Stimulated activated CD4-positive, alpha-beta T cell treated with anti-CD3 and anti-CD28 coated beads, Interleukin-1b, Interleukin-23, amount 100 ng/mL, for 1 hour (primary cell): ENCODE data around the gene SMARCA1.

Experiments used
- DNase-seq, 2 donors: peaks; one replicate each; pipeline ENCODE4 v3.0.0-alpha.2; 2020; ENCODE audit warnings: low read depth in 2 of 2

Gene SMARCA1

DNA sequence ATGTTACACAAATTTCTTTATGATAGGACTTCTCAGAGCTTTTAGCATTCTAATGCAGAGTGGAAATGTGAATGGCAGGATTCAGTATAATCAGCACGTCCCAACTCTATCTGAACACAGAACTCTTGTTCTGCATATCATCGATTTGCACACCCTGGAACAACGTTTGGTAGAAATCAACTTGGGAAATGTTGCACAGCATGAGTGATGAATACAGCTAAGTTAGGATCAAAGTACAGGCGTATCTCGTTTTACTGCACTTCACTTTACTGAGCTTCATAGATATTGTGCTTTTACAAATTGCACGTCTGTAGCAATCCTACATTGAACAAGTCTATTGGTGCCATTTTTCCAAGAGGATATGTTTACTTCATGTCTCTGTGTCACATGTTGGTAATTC is 70.8 kb downstream of the SMARCA1 start:
- no peak for DNase-seq

DNA sequence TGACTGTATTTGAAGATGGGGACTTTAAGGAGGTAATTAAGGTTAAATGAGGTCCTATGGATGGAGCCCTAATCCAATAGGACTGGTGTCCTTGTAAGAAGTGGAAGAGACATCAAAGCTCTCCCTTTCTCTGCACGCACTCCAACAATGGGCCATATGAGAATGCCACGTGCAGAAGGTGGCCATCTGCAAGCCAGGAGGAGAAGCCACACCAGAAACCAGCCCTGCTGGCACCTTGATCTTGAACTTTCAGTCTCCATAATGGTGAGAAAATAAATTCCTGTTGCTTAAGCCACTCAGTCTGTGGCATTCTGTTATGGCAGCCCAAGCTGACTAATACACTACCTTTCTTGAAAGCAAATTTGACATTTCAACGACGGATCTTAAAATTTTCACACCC is 73.2 kb downstream of the SMARCA1 start:
- no peak for DNase-seq

DNA sequence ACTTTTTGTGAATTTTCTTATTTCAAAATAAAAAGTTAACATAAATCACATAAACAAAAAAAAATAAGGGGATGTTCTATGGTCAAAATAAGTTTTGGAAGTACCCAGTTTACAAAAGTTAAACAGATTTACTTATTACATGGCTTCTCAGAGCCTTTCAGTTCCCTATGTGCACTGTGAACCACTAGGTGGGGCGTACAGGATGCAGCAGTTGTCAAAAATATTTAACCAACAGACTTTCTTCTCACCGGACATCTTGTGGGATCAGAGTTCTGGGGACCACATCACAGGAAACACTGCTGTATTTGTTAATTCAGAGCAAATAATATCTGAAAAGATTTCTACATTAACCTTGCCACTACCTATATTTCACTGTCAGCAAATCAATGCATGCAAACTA is 74.1 kb downstream of the SMARCA1 start:
- DNase-seq, result no peak

DNA sequence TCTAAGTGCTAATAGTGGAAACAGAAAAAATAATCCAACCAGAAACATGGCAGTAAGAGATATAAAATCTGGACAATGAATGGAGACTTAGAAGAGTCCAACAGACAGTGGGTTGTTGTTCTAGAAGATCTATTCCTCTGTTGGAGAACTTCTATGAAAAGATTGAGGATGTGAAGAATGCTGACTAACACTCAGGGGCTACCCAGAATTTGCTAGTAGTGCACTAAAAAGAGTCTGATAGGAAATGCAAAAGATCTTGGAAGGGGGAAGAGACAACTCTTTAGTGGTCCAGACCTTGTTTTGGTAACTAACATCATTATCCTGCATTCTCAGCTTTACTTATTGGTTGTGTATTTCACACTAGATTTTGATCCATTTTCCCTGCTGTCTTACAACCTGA is 77.9 kb downstream of the SMARCA1 start:
- no peak for DNase-seq

DNA sequence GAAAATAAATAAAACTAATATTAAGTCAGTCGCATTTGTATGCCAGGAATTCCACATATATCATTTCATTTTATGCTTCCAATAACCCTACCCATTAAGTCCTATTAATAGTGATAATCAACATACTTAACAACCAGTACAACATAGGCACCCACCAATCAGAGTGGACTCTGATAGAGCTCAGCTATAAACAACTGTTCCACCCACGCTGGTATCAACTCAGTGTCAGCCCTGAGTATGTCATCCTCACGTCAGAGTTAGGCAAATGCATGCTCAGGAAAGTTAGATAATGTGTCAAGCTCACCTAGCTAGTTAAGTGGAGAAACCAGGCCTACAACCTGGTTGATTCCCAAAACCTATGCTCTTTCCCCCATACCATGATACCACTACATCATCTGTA is 89.3 kb downstream of the SMARCA1 start:
- DNase-seq, result no peak

DNA sequence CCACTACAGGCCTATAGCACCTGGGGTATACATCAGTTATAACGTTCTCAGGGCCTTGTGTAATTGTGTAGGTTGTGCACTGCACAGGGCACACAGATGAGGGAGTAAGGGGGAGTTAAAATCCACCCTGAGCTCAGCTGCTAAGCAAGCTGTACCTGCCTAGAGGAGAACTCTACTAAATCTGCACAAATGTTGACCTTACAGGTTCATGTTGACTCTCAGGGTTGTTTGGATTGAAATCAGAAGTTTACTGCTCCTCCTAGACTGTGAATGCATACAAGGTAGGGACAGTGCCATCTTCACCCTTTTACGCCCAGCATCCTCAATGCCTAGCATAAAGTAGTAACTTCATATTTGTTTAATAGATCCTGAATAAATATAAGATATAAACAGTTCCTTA is 89.8 kb downstream of the SMARCA1 start:
- no peak for DNase-seq

DNA sequence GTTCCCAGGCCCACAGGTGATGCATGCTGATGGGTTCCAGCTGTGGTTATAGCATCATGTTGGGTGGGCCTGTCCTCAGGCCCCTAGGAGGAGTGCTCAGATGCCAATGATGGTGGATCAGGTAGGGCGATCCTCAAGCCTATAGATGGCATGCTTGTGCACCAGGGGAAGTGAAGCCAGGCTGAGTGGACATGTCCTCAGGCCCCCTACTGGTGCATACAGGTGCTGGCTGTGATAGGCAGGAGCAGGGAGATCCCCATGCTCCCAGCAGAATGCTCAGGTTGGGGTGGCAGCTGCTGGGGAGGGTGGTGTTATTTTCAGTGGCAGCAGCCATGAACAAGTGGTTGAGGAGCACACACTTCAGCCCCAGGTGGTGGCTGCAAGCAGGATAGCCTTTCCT is 96.0 kb downstream of the SMARCA1 start:
- no peak for DNase-seq

DNA sequence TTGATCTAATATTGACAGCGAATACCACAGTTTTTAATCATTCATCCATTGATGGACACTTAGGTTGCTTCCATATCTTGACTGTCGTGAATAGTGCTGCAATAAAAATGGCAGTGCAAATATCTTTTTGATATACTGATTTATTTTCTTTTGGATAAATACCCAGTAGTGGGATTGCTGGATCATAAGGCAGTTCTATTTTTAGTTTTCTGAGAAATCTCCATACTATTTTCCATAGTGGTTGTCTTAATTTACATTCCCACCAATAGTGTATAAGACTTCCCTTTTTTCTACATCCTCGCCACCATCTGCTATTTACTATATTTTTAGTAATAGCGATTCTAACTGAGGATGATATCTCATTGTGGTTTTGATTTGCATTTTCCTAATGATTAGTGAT is 100.1 kb downstream of the SMARCA1 start:
- no peak for DNase-seq

DNA sequence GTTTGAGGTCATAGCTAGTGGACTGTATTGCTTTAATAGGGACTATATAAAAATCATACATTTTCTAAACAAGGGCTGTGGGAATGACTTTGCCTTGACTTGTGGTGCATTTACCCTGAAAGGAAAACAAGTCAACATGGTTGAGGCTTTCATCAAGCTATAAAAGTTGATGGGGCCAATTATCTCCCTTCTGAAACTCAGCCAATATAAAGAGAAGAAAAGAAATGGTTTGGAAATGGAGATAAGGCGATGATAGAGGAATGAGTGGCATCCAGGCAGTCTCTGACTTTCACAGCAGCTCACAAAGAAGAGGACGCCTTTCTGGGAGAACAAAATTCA is 118.7 kb downstream of the SMARCA1 start:
- DNase-seq, result no peak

DNA sequence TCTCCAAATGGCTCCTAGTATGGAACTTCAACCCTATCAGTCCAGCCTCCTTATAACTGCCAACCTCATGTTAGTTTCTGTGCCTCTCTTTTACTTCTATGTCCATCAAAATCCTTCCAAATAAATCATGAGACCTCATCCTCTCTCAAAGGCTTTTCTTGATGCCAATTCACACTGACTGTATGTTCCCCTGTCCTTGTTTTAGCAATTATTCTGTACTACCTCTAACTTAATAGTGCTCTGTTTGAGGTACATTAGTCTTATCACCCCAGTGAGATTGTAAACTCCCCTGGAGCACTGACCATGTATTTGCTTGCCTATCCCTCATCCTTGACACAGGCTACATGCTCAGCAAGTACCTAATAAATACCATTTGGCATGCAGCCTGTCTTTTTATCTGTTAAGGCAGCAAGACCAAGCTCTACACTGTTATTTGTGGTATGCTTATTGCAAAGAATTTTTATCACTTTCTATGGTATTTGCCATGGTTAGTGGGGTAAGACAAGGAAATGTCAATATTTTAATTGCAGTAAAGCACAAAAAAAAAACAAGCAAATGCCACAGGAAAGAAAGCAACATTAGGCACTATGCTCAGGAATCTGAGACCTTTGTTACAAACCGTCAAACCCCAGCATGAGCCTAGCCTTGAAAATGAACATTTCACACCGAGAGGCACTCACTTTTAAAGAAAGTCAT is 119.2 kb downstream of the SMARCA1 start:
- no peak for DNase-seq
